Transverse colon (tissue), 4 donors: ENCODE results near the gene BEST3. TPM values are rescaled to one million over a fixed set of nuclear protein-coding genes. Genes with fewer than 3 reads are reported as not detected.

Source experiments
- DNase-seq: peaks from one replicate; pipeline ENCODE4 v3.0.0-alpha.2; 2019
- H3K27ac ChIP-seq, 4 donors: fragments of 200-600 bp; sonication (generic); 2 replicates each; pipeline ENCODE4 v1.5.1; 2016 to 2018; ENCODE audit warnings: inconsistent platforms in 4 of 4
- H3K27me3 ChIP-seq: fragments of 200-600 bp; sonication (generic); 2 replicates; pipeline ENCODE4 v1.5.1; 2017; ENCODE audit warnings: inconsistent platforms
- H3K36me3 ChIP-seq, 4 donors: fragments of 200-600 bp; sonication (generic); 2 replicates each; pipeline ENCODE4 v1.5.1; 2017 to 2019; ENCODE audit warnings: inconsistent platforms in 4 of 4
- H3K4me1 ChIP-seq, 4 donors: fragments of 200-600 bp; sonication (generic); 2 replicates each; pipeline ENCODE4 v1.5.1; 2017 to 2020; ENCODE audit warnings: inconsistent platforms in 4 of 4
- H3K4me3 ChIP-seq, 4 donors: fragments of 200-600 bp; sonication (generic); 1 replicate in 1 of 4; 2 replicates in 3 of 4; pipeline versions ENCODE4 v1.5.1 to v1.6.1; 2017 to 2019; ENCODE audit warnings: inconsistent platforms in 4 of 4
- H3K9me3 ChIP-seq, 2 donors: fragments of 200-600 bp; sonication (generic); 2 replicates each; pipeline ENCODE4 v1.5.1; 2017 to 2019; ENCODE audit warnings: inconsistent platforms in 2 of 2
- EP300 ChIP-seq: sonication (generic); formaldehyde crosslinking; IDR thresholded peaks from one replicate; pipeline ENCODE4 v1.6.1; 2017; ENCODE audit warnings: antibody characterized with exemption, low read depth
- POLR2A ChIP-seq: fragments of 450-650 bp; IDR thresholded peaks from one replicate; pipeline ENCODE4 v1.6.1; 2016; ENCODE audit warnings: antibody characterized with exemption, mild to moderate bottlenecking, moderate library complexity
- POLR2AphosphoS5 ChIP-seq, 3 donors: sonication (generic); formaldehyde crosslinking; IDR thresholded peaks; one replicate each; pipeline ENCODE4 v1.6.1; 2016; ENCODE audit warnings: antibody characterized with exemption in 3 of 3
- WGBS, 2 donors: methylation state at CpG; one replicate each; pipeline ENCODE4 v1.1.5; 2018; ENCODE audit warnings: low coverage in 1 of 2; 5-methylcytosine and 5-hydroxymethylcytosine counted together
- in situ Hi-C, 4 donors: fragments of 200-750 bp; cut with MboI; loops; one replicate each; pipeline versions ENCODE4 v1.15.0 to v1.15.1; 2017; ENCODE audit warnings: low sequenced_read_pairs in 3 of 4, low pct_ligation_motif_present in 1 of 4, low pct_unique_long_range_greater_than_20kb in 1 of 4
- intact Hi-C: fragments of 100-400 bp; cut with DNase I; formaldehyde crosslinking; loops from one replicate; pipeline ENCODE4 v1.15.1; 2023; ENCODE audit warnings: low total_unique reads
- total RNA-seq, 4 donors: library from RNA; depleted of rRNA; stranded (reverse); fragments of >200 nt; gene quantifications; one replicate each; pipeline ENCODE4 v1.1.0, GENCODE V29; 2016
- TF ChIP-seq, protein P1 (sequence below), 5 experiments: fragments of 200-600 bp in 3 of 5; fragments of 450-650 bp in 2 of 5; sonication (generic) in 3 of 5; IDR thresholded peaks; 1 replicate in 2 of 5; 2 replicates in 3 of 5; pipeline ENCODE4 v1.5.1; 2016 to 2017; ENCODE audit warnings: antibody characterized with exemption in 5 of 5, inconsistent platforms in 3 of 5, mild to moderate bottlenecking in 2 of 5, moderate library complexity in 1 of 5

The BEST3 gene
- total RNA-seq, 4 donors from 2014 or later: not detected

DNA sequence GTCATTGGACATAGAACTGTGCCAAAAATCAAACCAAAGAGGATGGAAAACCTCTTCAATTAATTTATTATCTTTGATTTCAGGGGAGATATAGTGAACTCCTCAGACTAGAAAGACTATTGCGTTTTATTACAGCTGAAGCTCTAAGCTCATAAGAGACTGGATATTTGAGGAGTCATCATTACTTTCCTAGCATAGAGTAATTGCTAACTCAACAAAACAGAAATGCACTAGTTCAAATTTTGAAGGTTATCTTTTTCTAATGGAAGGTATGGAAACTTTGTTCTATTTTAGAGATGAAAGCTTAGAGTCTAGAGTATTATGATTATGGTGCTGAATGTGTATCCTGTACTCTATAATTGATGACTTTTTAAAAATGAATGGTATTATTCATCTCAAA, 5.3 kb upstream of the BEST3 start:
- 0% methylated on average over 1 of the region's 1 CpG for WGBS, 2 donors
- TF ChIP-seq EP300: no peak
- TF ChIP-seq POLR2A: no peak
- no peak for TF ChIP-seq POLR2AphosphoS5 (IDR thresholded peaks at IDR 0.05)
- TF ChIP-seq, protein P1, sequence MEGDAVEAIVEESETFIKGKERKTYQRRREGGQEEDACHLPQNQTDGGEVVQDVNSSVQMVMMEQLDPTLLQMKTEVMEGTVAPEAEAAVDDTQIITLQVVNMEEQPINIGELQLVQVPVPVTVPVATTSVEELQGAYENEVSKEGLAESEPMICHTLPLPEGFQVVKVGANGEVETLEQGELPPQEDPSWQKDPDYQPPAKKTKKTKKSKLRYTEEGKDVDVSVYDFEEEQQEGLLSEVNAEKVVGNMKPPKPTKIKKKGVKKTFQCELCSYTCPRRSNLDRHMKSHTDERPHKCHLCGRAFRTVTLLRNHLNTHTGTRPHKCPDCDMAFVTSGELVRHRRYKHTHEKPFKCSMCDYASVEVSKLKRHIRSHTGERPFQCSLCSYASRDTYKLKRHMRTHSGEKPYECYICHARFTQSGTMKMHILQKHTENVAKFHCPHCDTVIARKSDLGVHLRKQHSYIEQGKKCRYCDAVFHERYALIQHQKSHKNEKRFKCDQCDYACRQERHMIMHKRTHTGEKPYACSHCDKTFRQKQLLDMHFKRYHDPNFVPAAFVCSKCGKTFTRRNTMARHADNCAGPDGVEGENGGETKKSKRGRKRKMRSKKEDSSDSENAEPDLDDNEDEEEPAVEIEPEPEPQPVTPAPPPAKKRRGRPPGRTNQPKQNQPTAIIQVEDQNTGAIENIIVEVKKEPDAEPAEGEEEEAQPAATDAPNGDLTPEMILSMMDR (IDR thresholded peaks at IDR 0.05): no peak
- H3K4me3 ChIP-seq: no peak overlapping the region
- no peaks in the 10 kb centered on the region for H3K36me3 ChIP-seq
- no peaks in the 10 kb centered on the region for H3K9me3 ChIP-seq
- no peak for DNase-seq
- no peak overlapping the region for H3K27ac ChIP-seq
- no peaks in the 10 kb centered on the region for H3K4me1 ChIP-seq
- intact Hi-C loops (no loop called here), in situ Hi-C loops (no loop called here)
- no peaks in the 10 kb centered on the region for H3K27me3 ChIP-seq

DNA sequence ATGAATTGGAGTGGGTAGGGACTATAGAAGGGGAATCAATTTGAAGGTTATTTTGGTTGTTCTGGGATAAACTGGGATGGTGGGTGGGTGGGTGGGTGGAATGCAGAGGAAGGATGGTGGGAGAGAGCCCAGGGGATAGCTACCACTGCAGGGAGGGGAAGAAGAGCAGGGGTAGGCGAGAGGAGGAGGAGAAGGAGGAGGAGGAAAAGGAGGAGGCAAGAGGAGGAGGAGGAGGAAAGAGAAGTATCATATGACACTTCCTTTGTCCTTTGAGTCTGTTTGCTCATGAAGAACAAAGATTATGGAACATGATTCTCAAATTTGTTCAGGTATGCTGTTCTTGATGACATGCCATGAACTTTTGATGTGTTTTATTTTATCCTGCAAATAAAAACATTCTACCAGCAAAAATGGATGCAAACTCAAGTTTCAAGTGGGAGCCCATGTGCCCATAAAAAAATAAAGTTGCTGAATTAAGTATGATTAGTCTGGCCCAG, 4.1 kb upstream of the BEST3 start:
- WGBS, 2 donors: 60 to 75% methylated on average over 1 of the region's 1 CpG
- intact Hi-C loops (no loop called here), in situ Hi-C loops (no loop called here)
- no peaks in the 10 kb centered on the region for H3K27me3 ChIP-seq
- H3K9me3 ChIP-seq: no peaks in the 10 kb centered on the region
- TF ChIP-seq POLR2AphosphoS5 (IDR thresholded peaks at IDR 0.05) (no peak), EP300 (no peak), POLR2A (no peak)
- TF ChIP-seq, protein P1 (IDR thresholded peaks at IDR 0.05): no peak
- no peak for DNase-seq
- H3K36me3 ChIP-seq: no peaks in the 10 kb centered on the region
- no peak overlapping the region for H3K27ac ChIP-seq
- H3K4me1 ChIP-seq: no peaks in the 10 kb centered on the region
- H3K4me3 ChIP-seq: no peak overlapping the region

DNA sequence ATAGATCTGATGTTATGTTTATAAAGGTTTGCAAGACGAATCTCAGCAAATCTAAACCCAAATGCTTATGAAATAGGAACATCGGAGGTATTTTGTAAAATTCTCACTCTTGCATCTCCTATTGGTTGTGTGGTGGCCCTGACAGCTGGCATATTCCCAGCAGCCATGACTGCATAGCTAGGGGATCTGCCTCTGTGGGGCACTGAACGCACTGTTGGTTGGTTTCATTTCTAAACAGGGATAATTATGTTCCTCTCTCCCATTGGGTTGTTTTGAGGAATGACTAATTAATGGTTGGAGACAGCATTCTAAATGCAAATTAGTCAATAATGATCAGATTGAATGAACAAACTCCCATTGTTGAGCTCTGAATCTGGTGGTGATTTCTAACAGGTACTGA, 2.7 kb upstream of the BEST3 start:
- DNase-seq: no peak
- no peak for TF ChIP-seq EP300
- TF ChIP-seq, protein P1 (IDR thresholded peaks at IDR 0.05): no peak
- no peak for TF ChIP-seq POLR2AphosphoS5 (IDR thresholded peaks at IDR 0.05)
- TF ChIP-seq POLR2A: no peak
- Histone ChIP-seq H3K27me3 (no peaks in the 10 kb centered on the region), H3K9me3 (no peaks in the 10 kb centered on the region), H3K36me3 (no peaks in the 10 kb centered on the region), H3K27ac (no peak overlapping the region), H3K4me1 (no peaks in the 10 kb centered on the region), H3K4me3 (no peak overlapping the region)
- intact Hi-C loops: no loop called here
- in situ Hi-C loops: no loop called here
- 83 to 100% methylated on average over 2 to 3 of the region's 3 CpGs for WGBS, 2 donors

- 74 to 88% methylated on average over 2 of the region's 2 CpGs for WGBS, 2 donors
- Histone ChIP-seq H3K9me3 (no peaks in the 10 kb centered on the region), H3K36me3 (no peaks in the 10 kb centered on the region), H3K27me3 (no peaks in the 10 kb centered on the region), H3K4me3 (no peak overlapping the region), H3K27ac (no peak overlapping the region), H3K4me1 (no peaks in the 10 kb centered on the region)
- in situ Hi-C loops: no loop called here
- no peak for TF ChIP-seq EP300
- TF ChIP-seq POLR2AphosphoS5 (IDR thresholded peaks at IDR 0.05): no peak
- no peak for TF ChIP-seq POLR2A
- TF ChIP-seq, protein P1 (IDR thresholded peaks at IDR 0.05): no peak
- intact Hi-C loops: no loop called here
- DNase-seq: no peak
Observed at GRCh38 chr12:69698054-69698453, 1.0 kb downstream of the BEST3 start.
